NCI-H1092 treated with DMSO at 0.1 percent for 48 hours (cell line): ENCODE results near the gene RPL3.
"Not testable (repeated sequence)": the region's sequence is repeated elsewhere in the genome, so short reads cannot be mapped to it uniquely, and the experiment has no call there.

ENCODE experiments used
- DNase-seq: peaks from one replicate; lab custom pipeline; 2025; lab: John Stamatoyannopoulos, UW

RPL3 gene

DNA sequence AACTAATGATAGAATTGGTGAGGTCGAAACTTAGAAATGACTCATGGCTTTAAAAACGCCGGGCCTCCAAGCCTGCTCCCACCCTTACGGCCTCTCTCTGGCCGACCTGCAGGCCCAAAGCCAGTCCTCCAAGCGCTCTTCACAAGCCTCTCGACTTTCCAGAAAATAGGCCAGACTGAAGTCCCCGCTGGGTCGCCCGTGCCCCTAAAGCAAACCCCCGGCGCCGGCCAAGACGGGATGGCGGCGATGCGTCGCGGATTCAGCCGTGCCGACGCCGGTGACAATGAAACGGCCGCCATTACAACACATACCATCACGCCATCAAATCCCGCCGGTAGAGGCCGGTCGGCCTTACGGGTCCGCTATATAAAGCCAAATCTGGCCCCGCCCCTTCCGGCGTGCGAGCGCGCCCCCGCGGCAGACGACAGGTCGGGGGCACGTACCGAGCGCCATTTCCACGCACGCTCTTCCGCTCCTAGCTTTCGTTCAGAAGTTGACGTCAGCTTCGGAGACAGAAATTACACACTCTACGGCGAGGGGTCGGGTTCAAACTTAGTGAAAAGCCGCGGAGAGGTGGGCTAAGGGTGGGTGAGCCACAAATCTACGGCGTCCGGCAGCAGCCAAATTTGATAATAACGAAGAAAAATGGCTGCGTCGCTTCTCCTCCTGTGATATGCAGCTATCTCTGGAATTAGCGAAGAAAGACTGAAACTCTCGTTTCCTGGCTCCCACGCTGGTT is at the start of gene RPL3:
Gene RPL3 (minus strand): TSS at position 340 of the 739 bp plus-strand sequence. CDS start 26 bp downstream, at position 314.
- peak; percentile 98 for DNase-seq

DNA sequence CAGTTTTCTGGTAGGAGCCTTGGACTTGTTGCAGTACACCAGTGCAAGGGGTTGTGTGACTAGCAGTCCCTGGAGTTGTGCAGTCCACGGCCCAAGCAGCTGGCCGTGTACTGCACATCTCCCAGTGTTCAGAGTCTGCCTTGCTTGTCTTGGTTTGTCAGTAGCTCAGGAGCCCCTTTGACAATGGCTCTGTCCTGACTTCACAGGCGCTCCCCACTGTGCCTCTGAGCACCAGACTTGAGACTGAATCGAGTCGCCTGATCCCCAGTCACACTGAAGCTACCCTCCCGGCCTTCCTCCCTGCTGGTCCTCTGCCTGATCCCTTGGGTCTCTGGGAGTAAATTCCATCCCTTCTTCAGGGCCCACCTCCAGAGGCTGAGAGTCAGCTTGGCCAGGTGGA is 49.8 kb upstream of the RPL3 start:
- no peak for DNase-seq

DNA sequence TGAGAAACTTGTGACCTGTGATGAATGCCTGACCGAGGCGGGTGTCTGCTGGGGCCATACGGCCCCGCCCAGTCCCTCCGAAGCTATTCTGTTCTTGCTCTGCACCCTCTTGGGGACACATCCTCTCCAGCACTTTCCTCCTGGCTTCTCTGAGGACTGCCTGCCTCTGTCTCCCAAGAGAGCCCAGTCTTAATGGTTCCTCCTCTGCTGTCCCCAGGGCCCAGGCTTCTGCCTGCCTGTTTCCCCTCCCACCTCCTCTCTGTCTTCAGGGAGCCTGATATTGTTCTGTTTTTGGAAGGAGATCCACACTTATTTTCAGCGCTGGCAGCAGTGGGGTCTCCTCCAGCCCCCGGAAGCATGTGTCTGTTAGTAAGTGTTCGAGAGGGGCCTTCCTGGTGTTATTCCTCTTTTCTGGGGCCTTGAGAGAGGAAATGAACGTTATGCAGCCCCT is 49.1 kb upstream of the RPL3 start:
- no peak for DNase-seq

DNA sequence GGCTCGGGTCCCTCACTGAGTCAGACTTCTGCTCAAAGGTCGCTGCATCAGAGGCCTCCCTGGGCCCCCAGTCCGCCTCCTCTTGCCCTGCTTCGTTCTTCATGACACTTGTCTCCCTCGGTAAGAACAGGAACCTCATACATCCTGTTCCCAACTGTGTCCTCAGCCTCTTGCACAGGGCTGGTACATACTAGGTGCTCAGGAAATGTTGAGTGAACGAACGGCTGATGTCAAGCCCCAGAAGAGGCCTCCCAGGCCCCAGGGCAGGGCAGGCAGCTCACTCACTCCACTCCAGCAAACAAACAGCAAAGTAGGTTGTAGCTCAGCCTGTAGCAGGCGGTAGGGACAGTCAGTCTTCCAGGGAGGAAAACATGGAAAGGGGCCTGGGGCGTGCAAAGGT is 47.6 kb upstream of the RPL3 start:
- no peak for DNase-seq

DNA sequence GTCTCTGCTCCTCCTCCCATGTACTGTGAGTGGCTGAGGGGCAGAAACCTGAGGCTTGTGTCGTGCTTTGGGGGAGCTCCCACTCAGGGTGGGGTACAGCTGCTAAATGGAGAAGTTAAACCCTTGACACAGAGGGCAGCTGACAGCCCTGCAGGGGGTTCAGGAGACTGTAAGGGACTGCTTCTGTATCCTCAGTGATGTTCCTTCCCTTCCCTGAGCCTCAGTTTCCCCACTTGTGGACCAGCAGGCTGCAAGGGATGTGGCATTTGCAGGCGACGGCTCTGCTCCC is 46.0 kb upstream of the RPL3 start:
- no peak for DNase-seq

DNA sequence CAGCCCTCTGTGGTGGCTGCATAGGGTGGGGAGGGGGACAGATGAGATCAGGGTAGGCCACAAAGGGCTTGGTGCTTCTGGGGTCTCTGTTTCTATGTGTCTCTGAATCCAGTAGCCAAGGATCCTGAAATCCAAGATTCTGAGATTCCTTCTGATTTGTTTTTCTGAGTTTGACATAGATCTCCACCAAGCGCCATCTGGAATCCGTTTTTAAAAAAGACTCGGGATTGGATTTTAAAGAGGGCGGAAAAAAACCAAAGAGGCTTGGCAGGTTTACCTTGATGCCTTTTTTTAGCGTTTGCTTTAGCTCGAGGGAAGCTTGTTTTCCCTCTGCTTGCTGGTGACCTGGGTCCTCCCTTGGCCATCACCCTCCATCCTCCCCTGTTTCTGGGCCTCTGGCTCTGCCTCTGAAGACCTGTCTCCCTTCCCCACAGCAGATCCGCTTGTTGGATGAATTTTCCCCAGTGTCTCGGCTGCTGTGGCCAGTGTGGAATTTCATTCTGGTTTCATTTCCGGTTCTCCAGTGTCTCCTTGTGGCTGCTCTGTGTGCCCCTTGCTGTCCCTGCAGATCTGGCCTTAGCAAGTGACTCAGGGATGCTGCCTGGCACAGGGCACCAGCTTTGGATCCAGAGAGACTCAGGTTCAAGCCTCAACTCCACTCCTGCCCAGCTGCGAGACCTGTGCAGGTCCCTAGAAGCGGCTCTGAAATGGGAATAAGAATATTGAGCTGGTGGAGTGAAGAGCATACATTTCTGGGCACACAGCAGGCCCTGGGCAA is 45.5 kb upstream of the RPL3 start:
- no peak for DNase-seq

DNA sequence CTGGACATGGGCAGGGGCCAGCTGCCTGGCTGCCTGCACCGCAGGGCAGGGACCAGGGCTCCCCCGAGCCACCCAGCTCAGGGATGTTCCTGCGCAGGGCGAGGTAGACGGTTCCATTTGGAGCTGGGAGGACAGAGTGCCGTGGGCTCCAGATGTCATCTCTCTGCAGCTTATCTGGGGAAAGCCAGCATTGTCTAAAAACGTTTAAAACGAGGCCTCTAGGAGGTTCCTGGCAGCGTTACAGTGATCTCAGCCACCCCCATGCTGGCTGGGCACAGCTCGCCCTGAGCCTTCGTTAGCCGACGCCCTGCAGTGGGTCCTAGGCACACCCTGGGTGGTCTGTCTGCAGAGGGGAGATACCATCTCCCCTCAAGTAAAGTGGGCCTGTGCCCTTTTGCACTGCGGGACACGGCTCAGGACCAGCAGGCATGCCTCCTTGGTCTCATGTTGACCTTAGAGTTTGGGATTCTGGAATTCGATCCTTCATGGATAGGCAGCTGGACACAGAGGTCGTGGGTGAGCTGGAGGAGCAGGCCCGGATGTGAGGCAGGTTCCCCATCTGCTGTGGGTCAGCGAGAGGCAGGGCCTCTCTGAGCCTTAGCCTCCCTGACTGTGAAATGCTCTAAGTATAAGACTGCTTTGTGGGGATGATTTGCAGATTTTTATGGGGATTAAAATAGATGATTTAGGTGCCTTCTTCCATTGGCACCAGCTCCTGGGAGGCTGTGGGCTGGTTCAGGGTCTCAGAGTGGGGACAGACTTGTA is 44.5 kb upstream of the RPL3 start:
- no peak for DNase-seq

DNA sequence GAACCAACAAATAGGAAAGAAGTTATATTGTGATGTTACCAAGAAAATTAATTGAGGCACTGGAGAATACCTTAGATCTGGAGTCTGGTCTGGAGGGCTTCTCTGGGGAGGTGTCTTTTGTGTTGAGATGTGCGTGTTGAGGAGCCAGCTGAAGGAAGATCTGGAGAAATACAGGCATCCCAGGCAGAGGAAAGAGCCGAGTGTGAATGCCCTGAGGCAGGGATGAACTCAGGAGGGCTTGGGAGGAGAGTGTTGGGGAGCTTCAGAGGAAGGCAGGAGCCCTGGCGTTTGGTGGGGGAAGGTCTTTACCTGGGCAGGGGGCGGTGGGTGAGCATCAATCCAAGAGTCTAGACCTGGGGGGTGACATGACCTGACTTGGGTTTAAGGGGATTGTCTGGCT is 43.5 kb upstream of the RPL3 start:
- no peak for DNase-seq

DNA sequence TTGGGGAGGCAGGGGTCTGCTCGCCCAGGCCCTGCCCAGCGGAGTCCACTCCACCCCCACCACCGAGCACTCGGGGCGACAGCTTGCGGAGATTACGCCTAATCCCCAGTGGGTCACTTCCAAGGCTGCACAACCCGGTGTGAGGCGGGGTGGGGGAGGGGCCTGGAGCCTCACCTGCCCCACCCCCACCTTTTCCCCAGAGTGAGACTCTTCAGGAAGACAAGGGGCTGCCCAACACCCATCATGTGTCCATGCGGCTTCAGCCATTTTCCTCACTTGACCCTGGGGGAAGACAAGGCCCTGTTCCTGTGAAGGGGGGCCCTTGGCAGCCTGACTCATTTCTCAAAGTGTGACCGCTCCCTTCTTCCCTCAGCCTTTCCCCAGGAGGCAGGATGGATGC is 42.8 kb upstream of the RPL3 start:
- DNase-seq, result no peak

DNA sequence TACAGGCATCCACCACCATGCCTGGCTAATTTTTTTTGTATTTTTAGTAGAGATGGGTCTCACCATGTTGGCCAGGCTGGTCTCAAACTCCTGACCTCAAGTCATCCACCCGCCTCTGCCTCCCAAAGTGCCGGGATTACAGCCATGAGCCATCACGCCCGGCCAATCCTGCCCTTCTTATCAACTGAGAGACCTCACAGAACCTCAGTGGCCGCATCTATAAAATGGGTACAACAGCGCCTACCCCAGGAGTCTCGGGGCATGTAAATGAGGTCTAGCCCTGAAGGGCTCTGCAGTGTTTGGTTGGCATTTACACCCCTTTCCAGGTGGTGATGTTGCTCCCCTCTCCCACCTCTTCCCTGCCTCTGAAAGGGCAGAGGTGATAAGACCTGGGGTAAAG is 42.1 kb upstream of the RPL3 start:
- DNase-seq, result no peak

DNA sequence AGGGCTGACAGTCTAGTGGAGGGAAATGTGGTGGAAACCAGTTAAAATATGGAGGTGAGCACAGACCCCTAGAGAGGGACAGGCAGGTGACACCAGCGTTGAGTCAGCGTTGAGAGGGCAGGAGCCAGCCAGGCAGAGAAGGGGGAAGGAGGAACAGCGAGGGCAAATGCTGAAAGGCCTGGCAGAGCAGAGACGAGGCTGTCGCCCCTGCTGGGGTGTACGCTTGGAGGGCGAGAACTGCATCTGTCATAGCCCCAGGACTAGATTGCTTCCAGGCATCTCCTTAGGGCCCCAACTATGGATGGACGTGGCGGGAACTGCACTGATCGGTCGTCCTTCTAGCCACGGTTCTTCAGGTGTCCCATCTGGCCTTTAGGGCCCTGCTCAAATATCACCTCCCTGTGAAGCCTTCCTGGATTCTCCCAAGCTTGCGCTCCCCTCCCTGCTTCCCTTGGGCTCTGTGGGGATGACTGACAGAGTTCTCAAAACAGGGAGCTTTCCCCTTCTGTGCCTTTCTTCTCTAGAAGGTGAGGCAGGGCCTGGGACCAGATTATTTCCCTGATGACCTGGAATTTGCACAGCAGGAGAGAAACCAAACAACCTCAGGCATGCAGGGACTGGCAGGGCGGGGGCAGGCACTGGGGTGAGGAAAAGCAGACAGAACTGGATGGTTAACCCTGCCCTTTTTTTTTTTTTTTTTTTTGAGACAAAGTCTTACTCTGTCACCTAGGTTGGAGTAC is 41.4 kb upstream of the RPL3 start:
- DNase-seq, result no peak

DNA sequence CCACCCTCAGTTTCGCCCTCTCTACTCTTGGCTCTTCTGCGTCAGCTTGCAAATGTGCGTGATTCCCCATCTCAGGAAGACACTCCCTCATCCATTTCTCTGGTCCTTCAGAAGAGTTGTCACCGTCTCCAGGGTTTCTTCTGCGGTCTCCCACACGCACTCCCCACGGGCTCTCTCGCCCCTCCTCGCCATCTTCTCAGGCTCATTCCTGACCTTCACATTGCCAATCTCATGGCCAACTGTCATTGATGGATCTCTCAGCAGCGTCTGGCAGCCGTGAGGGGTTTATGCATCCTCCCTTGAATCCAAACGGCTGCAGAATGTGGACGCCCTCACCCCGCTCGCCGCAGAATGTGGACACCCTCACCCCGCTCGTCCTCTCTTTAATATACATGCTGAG is 40.8 kb upstream of the RPL3 start:
- DNase-seq, result no peak

DNA sequence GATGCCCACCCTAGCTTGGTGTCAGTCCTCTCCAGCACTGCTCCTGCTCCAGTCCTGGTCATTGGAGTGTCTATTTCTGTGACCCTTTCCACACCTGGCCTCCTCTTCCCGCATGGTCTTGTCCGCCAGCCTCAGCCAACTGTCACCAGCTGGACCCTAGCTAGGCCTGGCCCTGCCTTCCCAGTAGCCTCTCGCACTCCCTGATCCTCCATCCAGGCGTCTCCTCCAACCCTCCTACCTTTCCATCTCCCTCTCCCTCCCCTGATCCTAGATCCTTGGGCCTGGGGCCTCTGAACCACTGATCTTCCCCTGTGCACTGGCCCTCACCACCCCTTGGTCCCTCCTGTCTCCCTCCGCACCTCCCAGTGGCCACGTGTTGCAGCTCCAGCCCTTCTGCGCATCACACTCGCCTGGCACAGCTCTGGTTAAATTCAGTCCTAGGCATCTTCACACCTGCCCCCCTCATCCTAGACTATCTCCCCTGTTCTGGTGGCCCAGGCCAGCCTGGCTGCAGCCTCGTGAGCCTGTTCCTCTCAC is 40.3 kb upstream of the RPL3 start:
- no peak for DNase-seq

DNA sequence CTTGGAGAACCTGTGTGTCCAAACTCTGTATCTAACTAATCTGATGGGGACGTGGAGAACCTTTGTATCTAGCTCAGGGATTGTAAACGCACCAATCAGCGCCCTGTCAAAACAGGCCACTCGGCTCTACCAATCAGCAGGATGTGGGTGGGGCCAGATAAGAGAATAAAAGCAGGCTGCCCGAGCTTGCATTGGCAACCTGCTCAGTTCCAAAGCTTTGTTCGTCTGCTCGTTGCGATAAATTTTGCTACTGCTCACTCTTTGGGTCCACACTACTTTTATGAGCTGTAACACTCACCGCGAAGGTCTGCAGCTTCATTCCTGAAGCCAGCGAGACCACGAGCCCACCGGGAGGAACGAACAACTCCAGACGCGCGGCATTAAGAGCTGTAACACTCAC is 38.8 kb upstream of the RPL3 start:
- DNase-seq, result not testable (repeated sequence)

DNA sequence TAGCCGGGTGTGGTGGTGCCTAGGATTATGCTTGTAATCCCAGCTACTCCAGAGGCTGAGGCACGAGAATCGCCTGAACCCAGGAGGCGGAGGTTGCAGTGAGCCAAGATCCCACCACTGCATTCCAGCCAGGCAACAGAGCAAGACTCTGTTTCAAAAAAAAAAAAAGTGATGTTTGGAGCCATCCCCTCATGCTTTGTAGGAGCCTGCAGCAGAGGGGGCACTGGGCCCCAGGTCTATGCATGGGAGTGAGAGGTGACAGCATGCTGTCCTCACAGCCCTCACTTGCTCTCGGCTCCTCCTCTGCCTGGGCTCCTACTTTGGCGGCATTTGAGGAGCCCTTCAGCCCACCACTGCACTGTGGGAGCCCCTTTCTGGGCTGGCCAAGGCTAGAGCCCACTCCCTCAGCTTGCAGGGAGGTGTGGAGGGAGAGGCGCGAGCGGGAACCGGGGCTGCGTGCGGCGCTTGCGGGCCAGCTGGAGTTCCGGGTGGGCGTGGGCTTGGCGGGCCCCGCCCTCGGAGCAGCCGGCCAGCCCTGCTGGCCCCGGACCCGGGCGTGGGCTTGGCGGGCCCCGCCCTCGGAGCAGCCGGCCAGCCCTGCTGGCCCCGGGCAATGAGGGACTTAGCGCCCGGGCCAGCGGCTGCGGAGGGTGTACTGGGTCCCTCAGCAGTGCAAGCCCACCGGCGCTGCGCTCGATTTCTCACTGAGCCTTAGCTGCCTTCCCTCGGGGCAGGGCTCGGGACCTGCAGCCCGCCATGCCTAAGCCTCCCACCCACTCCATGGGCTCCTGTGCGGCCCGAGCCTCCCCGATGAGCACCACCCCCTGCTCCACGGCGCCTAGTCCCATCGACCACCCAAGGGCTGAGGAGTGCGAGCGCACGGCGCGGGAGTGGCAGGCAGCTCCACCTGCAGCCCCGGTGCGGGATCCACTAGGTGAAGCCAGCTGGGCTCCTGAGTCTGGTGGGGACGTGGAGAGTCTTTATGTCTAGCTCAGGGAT is 38.0 kb upstream of the RPL3 start:
- DNase-seq, result not testable (repeated sequence)

DNA sequence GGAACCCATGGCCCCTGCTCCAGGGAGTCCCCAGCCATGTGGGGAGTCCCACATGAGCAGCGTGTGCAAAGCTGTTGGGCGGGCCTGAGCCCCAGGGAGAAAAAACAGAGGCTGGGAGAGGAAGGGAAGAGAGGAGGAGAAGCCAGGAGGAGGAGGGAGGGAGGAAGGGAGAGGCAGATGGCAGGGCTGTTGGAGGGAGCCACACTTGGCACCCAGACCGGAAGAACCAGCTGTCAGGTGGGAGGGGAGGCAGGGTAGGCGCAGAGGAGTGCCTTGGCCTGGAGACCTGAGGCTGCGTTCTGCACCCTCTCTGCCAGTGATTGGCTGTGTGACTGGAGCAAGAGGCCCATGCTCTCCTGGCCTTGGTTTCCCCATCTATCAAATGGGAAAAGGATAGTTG is 37.0 kb upstream of the RPL3 start:
- DNase-seq, result peak; percentile 33

DNA sequence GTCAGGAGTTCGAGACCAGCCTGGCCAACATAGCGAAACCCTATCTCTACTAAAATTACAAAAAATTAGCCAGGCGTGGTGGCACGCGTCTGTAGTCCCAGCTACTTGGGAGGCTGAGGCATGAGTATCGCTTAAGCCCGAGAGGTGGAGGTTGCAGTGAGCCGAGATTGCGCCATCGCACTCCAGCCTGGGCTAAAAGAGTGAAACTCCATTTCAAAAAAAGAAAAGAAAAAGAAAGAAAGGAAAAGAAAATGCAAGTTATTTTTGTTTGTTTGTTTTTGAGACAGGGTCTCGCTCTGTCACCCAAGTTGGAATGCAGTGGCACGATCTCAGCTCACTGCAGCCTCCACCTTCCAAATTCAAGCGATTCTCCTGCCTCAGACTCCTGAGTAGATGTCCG is 36.4 kb upstream of the RPL3 start:
- not testable (repeated sequence) for DNase-seq

DNA sequence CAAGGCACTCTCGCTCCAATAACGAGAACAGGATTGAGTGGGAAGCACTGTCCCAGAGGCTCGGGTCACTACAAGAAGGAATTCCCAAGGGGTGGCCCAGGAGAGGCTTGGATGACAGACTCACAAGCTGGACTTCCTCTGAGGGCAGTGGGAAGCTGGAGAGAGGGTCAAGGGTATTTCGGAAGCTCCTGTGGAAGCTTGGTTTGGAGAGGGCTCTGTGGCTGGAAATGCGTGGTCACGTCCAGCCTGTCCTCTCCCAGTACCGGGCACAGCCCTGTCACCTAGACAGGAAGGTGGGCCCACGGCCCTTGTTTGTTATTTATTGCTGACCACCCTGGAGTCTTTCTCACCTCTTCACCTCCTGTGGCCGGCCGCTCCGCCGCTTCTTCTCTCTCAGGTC is 35.7 kb upstream of the RPL3 start:
- DNase-seq, result no peak

DNA sequence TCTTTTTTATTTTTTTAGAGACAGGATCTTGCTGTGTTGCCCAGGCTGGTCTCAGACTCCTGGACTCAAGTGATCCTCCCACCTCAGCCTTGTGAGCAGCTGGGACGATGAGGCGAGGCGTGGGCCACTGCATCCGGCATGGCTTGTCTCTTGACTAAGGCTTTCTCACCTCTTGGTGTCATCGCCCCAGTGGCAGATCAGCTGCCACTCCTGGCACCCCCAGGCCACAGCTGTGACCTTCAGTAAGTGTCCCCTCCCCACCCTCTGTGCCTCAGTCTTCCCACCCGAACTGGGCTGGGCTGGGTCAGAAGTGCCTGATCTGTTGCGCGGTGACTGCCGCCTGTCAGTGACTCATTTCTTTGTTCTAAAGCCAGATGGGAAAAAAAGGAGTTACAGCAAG is 33.9 kb upstream of the RPL3 start:
- DNase-seq, result no peak

DNA sequence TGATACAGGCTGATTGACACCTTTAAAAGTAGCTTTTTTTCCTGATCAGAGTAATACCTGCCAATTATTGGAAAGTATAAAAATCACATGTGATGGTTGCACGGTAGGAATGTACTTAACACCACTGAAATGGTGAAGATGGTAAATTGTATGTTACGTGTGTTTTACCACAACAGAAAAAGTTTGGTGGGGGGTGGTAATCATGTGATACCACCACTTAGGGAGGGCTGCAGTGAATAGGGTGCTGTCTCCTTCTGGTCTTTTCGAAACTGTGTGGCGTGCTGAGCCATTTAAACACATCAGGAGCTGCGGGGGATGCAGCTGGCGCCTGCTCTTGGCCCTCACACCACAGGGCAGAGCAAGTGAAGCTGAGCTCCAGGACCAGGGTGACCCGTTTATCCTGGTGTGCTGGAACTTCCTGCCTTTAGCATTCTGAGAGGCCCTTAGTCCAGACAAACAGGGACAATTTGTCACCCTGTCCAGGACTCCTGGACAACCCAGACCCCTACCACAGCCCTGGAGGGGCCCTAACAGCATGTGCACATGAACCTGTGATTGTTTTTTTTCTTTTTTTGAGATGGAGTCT is 33.0 kb upstream of the RPL3 start:
- DNase-seq, result no peak
